SKM-1 treated with dmso at 0.1 percent for 144 hours (cell line): ENCODE measurements around the gene N4BP2L2.

Experiments used
- DNase-seq: peaks from one replicate; lab custom pipeline; 2025; ENCODE audit not compliant: unreplicated experiment; lab: John Stamatoyannopoulos, UW

The N4BP2L2 gene

DNA sequence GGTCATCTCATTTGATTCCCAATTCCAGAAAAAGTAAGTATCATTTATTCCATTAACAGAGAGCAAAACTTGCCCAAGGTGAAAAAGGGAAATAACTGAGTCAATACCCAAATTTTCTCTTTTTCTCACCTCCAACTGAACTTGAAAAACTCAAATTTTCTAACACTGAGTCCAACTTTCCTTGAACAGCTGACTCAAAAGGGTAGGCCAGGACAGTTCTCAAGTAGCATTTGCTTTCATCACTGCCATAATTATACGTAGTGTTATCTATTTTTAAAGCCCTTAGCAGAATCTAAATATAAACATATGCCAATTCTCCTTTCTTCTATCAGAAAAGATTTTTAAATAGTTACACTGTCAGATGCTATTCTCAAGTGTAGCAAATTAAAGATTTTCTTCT lies 3.5 kb downstream of the N4BP2L2 start:
- no peak for DNase-seq

DNA sequence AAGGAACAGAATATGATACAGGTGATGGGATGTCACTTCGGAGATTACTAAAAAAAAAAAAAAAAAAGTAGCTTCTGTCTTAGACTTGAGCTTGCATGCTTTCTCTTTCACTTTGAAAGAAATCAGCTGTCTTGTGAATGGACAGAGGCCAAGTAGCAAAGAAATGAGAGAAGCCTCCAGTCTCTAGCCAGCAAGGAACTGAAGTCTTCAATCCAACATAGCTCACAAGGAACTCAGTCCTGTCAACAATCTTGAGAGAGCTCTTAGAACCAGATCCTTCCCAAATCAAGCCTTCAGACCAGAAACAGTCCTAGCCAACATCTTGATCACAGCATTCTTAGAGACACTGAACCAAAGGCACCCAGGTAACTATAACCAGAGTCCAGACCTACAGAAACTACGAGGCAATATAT lies 7.7 kb downstream of the N4BP2L2 start:
- no peak for DNase-seq

DNA sequence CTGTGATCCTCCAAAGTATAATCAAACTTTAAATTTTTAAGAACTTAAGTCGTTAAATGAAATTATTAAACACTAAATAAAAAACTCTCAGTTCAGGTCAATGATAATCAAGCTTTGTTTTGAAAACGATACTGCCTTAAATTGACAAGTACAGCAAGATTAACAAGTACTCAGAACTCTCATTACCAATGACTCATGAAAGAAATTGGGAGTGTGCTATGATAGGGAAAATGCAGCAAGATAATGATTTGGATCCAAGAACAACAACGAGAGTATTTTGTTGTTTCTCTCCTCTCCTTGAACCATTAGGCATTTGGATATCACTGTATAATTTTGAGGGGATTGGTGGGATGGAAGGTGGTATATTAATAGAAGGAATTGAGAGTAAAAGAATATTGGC lies 10.2 kb downstream of the N4BP2L2 start:
- DNase-seq, result no peak

- no peak for DNase-seq
Observed at GRCh38 chr13:32527151-32527550, 11.4 kb downstream of the N4BP2L2 start.

GRCh38 chr13:32525766-32526165 lies 12.8 kb downstream of the N4BP2L2 start:
- no peak for DNase-seq

DNA sequence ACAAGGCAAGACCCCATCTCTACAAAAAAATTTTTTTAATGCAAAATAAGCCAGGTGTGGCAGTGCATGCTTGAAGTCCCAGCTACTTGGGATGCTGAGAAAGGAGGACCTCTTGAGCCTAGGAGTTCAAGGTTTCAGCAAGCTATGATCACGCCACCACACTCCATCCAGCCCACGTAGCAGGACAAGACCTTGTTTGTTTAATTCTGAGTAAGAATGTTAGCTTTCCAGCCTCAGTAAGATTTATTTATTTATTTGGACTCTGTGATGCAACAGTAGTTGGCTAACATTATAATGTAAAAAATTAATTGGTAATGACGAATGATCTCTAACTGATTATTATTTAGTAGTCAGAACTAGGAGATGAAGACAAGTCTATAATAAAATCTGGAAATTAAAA lies 23.3 kb downstream of the N4BP2L2 start:
- DNase-seq, result no peak

DNA sequence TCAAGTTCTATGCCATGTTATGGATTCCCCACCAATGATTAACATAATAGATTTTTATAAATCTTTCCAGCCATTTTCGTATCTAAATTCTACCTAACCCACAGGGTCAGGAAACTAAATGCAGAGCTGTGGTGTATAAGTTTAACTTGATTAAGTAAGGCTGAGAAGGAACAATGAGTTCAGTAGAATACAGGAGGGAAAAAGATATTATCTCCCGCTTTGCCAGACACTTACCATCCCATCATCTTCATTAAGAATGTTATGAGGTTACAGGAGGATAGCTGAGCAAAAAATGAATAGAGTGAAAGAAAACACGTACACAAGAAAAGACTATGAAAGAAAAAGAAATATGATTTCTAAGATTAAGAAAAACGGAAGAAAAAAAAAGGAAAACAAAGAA lies 27.1 kb downstream of the N4BP2L2 start:
- DNase-seq, result no peak

- no peak for DNase-seq
Observed at GRCh38 chr13:32504876-32505275, 33.7 kb downstream of the N4BP2L2 start.

DNA sequence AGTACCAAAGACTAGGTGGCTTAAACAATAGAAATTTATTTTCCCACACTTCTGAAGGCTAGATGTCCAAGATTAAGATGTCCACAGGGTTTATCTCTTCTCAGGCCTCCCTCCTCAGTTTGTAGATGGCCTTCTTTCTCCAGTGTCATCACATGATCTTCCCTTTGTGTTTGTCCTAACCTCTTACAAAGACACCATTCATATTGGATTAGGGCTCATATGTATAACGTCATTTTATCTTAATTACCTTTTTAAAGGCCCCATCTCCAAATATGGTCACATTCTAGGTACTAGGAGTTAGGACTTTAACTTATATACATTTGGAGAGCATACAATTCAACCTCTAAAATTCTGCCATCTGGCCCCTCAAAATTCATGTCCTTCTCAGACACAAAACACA lies 34.3 kb downstream of the N4BP2L2 start:
- DNase-seq, result no peak

GRCh38 chr13:32503727-32504126 lies 34.9 kb downstream of the N4BP2L2 start:
- no peak for DNase-seq

- no peak for DNase-seq
Observed at GRCh38 chr13:32501064-32501463, 37.5 kb downstream of the N4BP2L2 start.

DNA sequence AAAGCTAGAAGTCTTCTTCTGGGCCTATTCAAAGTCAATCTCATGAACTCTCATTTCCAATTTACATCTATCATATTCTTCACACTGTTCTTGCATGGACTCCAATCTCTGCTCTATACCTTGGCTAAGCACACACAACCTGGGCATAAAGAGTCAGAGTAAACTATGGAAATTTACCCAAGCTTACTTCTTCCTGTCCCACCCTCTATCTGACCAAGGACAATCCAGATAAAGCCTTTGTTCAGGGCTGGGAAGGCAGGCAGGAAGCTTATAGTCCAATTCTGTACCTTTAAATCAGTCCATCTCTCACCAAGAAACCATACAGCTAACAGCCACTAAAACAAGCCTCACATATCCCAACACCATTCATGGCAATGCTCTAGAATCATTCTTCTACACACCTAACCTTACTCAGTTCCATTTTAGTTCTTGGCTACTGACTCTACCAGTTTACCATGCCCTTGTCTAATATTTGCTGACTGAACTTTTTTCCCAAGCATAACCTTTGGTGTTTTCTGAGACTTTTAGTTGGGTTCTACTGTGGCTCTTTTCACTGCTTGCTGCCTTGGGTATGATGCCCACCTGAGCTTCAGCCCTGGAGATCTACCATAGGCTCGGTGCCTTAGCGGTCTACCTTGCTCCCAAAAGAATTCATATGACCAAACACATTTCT lies 38.9 kb downstream of the N4BP2L2 start:
- DNase-seq, result no peak

- no peak for DNase-seq
Observed at GRCh38 chr13:32497589-32497988, 41.0 kb downstream of the N4BP2L2 start.

DNA sequence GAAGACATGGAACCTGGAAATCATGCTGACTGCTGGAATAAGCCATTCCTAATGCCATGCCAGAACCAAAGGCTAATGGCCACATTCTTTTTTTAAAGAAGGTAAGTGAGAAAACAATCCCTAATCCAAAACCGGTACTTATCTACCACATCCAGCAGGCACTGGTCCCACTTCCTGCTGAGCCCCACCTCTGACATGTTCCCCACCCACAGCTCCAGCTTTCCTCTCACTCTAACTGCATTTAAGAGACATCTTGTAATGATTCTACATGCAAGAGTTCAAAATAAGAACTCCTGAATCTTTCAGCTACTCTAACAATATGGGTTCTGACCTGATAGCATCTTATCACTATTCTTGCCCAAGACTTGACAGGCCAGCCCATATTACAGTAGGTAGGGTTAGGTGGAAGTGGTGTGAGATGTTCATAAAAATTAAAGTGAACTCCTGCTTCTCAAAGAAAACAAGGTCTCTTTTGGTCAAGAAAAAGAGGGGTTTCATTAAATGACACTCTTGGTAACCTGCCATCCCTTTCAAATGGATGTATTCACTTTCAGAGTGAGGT lies 41.9 kb downstream of the N4BP2L2 start:
- DNase-seq, result no peak

- DNase-seq, result no peak
Observed at GRCh38 chr13:32495841-32496240, 42.8 kb downstream of the N4BP2L2 start.

DNA sequence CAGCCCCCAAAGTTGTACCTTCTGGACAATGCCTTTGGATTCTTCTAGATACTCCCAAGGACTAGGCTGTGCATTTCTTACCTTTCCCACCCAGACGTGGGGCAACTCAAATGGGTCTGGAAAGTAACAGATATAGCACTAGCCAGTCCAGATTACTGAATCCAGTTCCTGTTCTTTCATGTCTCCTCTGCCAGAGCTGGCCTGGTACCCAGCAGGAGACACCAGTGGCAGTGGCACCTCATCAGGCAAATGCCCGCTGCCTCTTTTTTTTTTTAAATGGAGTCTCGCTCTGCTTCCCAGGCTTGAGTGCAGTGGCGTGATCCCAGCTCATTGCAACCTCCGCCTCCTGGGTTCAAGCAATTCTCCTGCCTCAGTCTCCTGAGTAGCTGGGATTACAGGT lies 43.2 kb downstream of the N4BP2L2 start:
- DNase-seq, result no peak

- DNase-seq, result no peak
Observed at GRCh38 chr13:32491028-32491427, 47.6 kb downstream of the N4BP2L2 start.

DNA sequence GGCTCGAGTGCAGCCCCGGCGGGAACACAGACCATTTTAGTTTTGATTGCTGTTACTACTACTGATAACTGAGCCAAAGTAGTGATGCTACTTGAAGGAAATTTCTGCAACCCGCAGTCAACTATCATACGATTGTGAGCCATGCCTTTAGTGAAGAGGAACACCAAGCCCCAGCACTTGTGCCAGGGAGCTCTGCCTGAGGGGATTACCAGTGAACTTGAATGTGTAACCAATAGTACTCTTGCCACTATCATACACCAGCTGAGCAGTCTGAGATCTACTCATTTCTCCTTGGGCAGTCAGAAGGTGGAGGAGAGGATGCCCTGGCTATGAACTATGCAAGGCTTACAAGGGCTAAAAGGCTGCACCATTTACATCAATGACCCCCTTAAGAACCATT lies 61.7 kb downstream of the N4BP2L2 start:
- no peak for DNase-seq

DNA sequence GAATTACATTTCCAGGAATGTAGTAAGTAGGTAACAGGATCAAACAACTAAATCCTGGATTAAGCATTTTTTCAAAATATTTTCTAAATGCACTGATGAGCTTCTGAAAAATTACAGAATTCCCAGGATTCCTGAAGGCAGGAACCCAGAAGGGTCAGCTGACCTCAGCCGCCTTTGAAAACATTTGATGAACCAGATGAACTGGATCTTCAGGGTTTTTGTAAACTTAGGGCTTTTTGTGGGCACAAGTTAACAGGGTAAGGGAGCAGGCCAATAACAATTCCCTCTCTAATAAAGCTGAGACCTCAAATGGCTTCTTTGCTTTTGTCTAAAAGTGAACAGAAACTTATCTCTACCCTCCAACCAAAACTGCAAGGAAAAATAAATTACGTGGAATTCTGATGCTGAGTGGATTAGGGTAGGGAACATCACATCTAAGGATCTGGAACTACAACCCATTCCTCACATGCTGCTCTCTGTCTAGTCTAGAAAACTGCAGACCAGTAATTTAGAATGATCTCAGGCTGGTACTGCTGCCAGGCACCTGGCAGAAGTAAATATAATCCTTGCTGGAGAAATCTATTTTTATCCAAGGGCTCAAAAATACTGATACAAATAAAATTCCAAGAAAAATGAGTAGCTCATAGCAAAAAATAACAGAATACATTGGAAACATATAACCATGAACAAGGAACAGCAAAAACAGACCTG lies 62.4 kb downstream of the N4BP2L2 start:
- no peak for DNase-seq

DNA sequence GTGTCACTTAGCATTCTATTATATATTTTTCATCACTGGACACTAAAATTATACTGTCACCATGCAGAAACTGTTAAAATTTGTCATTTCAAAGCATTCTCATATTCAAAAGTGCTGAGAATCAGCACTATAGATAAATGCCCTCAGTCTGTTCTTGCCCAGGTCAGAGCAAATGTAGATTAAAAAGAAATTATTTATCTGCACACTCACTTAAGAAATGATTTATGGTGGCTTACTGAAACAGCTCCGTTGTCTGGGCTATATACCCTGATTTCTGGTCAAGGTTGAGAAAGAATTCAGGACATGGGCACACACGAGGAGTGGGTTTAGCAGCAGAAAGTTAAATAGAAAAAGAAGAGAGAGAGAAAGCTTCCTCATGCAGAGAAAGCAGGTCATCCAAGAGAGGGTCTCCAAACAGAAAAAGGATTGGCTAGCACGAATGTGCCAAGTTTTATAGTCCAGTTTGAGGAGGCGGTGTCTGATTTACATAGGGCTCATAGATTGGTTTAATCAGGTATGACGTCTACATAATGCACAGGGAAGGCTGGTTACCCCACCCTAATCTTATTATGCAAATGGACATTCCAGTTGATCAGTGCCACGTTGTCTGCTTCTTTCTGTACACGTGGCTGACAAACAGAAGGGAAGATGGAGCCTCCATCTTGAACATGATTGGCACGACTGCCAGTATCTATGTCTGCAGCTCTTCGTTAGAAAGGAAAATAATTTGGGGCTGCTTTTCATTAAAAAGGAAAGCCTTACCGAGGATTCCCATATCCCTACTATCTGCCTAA lies 63.4 kb downstream of the N4BP2L2 start:
- DNase-seq, result no peak

DNA sequence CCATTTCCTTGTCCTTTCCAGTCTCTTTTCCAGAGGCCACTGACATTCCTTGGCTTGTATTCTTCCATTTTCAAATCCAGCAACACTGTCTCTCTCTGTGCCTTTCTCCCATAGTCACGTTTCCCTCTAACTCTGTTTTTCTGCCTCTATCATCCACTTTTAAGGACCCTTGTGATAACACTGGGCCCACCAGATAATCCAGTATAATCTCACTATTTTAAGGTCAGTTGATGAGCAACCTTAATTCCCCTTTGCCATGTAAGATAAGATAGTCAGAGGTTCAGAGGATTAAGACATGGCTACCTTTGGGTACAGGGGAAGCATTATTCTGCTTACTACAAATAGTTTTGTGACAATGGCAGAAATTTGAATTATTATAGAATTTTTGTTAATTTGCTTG lies 64.9 kb downstream of the N4BP2L2 start:
- no peak for DNase-seq

- no peak for DNase-seq
Observed at GRCh38 chr13:32472194-32472621, 66.4 kb downstream of the N4BP2L2 start.
